HUES64 (cell line): Measurements from ENCODE around the gene EBF3. TPM values are rescaled to one million over a fixed set of nuclear protein-coding genes. Genes with fewer than 3 reads are reported as not detected.

Experiments used
- H3K27ac ChIP-seq: 2 replicates; pipeline ENCODE4 v1.7.0; 2013; ENCODE audit warnings: low read depth, low read length, inconsistent platforms
- H3K27me3 ChIP-seq: 2 replicates; pipeline ENCODE4 v1.6.1; 2013; ENCODE audit warnings: mild to moderate bottlenecking, low read length; ENCODE audit not compliant: insufficient read depth
- H3K36me3 ChIP-seq: 2 replicates; pipeline ENCODE4 v1.6.1; 2013; ENCODE audit warnings: mild to moderate bottlenecking, low read length; ENCODE audit not compliant: insufficient read depth
- H3K4me1 ChIP-seq: 2 replicates; pipeline ENCODE4 v1.6.1; 2013; ENCODE audit warnings: mild to moderate bottlenecking, low read length, moderate library complexity; ENCODE audit not compliant: insufficient read depth
- H3K4me3 ChIP-seq: 2 replicates; pipeline ENCODE4 v1.5.1; 2013; ENCODE audit warnings: mild to moderate bottlenecking, low read length, moderate library complexity
- H3K9ac ChIP-seq: 2 replicates; pipeline ENCODE4 v1.6.1; 2013; ENCODE audit warnings: mild to moderate bottlenecking, low read depth, low read length
- H3K9me3 ChIP-seq: 2 replicates; pipeline ENCODE4 v1.6.1; 2013; ENCODE audit warnings: low read depth, low read length; ENCODE audit not compliant: insufficient read depth
- WGBS: fragments of 150-250, 120-280 bp; methylation state at CpG from one replicate; pipeline ENCODE4 v1.1.7; 2013; ENCODE audit warnings: missing lambda C conversion rate; 5-methylcytosine and 5-hydroxymethylcytosine counted together
- polyA plus RNA-seq, 2 experiments: library from polyadenylated mRNA; stranded (reverse); fragments of 50-300 nt; gene quantifications; one replicate each; pipeline ENCODE4 v1.2.3, GENCODE V29; 2013

Gene EBF3, protein sequence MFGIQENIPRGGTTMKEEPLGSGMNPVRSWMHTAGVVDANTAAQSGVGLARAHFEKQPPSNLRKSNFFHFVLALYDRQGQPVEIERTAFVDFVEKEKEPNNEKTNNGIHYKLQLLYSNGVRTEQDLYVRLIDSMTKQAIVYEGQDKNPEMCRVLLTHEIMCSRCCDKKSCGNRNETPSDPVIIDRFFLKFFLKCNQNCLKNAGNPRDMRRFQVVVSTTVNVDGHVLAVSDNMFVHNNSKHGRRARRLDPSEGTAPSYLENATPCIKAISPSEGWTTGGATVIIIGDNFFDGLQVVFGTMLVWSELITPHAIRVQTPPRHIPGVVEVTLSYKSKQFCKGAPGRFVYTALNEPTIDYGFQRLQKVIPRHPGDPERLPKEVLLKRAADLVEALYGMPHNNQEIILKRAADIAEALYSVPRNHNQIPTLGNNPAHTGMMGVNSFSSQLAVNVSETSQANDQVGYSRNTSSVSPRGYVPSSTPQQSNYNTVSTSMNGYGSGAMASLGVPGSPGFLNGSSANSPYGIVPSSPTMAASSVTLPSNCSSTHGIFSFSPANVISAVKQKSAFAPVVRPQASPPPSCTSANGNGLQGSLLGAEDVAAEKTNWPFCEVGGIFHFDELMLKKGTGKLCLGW
- polyA plus RNA-seq (2013, experiment 1 of 2), result 0.65 TPM
- 1.3 TPM for polyA plus RNA-seq (2013, experiment 2 of 2)

DNA sequence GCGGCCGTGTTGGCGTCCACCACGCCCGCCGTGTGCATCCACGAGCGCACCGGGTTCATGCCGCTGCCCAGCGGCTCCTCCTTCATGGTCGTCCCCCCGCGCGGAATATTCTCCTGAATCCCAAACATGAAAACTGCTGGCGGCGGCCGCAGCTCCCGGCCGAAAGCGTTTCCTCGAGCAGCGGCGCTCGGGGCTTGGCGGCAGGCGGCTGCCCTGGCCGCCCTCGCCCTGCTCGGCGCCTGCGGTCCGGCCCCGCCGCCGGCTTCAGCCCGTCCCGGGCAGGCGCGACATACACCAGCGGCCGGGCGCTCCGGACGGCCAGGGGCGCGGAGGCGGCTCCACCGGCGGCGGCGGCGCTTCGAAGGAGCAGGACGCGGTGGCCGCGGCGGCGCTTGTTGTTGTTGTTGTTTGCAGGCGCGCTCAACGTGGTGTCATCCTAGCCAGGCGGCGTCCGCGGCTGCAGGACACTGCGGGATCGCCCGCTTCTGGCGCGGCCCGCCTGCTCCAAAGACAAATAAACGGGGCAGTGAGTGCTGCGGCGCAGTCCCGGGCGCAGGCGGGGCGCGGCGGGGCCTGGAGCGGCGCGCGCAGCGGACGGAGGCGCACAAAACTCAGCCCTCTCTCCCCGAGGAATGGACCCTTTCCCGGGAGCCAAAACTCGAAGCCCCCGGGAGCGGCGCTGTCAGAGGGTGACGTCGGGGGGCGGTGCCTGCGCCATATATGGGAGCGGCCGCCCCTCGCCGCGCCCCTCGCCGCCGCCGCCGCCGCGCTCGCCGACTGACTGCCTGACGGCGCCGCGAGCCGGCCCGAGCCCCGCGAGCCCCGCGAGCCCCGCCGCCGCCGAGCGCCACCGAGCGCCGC, at the start of gene EBF3:
TSS of gene EBF3 (minus strand) at position 634 of the 861 bp plus-strand sequence. CDS start at position 128, 506 bp downstream.
- WGBS, result under 1% methylated on average over 131 of the region's 131 CpGs

DNA sequence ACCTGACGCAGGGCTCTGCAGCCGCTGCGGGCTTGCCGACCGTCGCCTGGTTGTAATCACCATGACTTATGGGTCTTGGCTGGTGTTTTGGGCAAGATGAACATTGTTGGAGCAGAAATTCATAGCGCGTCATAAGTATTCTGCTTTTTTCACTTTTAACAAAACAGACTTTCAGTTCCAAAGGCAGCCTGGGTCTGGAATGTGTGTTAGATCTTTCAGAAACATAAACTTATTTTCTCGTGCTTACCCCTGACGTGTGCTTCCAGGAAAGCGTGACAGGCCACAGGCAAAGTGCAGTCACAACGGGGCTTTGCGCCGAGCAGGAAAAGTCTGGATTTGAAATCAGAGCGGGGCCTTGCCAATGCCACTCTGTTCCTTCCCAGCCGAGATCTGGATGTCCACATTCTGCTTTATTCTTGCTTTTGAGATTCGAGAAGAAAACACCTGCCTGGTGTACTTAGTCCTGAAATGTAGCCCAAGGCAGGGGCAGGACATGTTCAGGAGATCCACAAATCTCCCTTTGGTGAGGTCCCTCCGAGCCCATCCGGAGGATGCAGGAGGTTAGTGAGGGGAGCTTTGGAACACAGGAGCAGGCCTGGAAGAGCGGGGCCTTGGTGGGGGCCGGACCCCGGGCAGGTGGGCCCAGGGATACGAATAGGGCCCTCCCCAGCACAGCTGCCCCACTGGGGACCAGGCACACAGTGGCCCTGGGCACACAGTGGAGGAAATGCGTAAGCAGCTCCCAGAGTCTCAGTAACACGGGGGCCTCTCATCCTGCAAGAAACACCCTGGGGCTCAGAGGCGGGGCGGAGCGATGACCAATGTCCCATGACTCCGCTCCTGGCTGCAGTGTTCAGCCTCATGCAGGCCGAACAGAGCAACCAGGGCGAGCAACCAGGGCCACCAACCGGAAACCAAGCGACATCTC, 49.5 kb upstream of the EBF3 start:
- Histone ChIP-seq H3K27ac (no peak overlapping the region), H3K27me3 (no peaks in the 10 kb centered on the region), H3K4me3 (no peak overlapping the region), H3K4me1 (no peaks in the 10 kb centered on the region; the same call in 1 of the 2 replicates), H3K9ac (no peak overlapping the region), H3K9me3 (no peaks in the 10 kb centered on the region), H3K36me3 (no peaks in the 10 kb centered on the region)
- WGBS, result 94% methylated on average over 33 of the region's 33 CpGs

More for the DNA sequence above, at the start of gene EBF3:
- Histone ChIP-seq H3K9me3 (no peaks in the 10 kb centered on the region), H3K4me3 (peak within 1 kb of the TSS; percentile 52), H3K9ac (no peak within 1 kb of the TSS), H3K4me1 (peaks cover 31% of the 10 kb centered on the region), H3K27ac (no peak within 1 kb of the TSS), H3K36me3 (no peaks in the 10 kb centered on the region), H3K27me3 (peaks cover 98% of the 10 kb centered on the region)

DNA sequence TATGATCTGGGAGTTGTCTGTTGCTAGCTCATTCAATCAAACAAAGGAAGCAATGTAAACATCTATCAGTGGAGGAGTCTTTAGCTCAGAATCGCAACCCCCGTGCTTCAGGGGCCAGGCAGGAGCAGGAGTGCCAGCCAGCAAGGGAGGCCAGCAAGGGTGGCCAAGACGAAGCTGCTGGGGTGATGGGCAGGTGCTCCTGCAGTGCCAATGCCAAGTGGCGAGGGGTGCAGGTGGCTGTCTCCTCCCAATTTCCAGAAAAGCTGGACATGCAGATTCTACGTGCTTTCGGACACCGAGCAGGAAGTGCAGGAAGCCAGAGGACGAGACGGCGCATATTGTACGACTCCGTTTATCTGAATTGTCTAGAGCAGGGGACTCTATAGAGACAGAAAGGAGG, 48.1 kb upstream of the EBF3 start:
- no peaks in the 10 kb centered on the region for H3K4me1 ChIP-seq
- H3K36me3 ChIP-seq, result no peaks in the 10 kb centered on the region
- 94% methylated on average over 12 of the region's 12 CpGs for WGBS
- no peak overlapping the region for H3K4me3 ChIP-seq
- no peaks in the 10 kb centered on the region for H3K27me3 ChIP-seq
- H3K9ac ChIP-seq, result no peak overlapping the region
- no peak overlapping the region for H3K27ac ChIP-seq
- H3K9me3 ChIP-seq, result no peaks in the 10 kb centered on the region

DNA sequence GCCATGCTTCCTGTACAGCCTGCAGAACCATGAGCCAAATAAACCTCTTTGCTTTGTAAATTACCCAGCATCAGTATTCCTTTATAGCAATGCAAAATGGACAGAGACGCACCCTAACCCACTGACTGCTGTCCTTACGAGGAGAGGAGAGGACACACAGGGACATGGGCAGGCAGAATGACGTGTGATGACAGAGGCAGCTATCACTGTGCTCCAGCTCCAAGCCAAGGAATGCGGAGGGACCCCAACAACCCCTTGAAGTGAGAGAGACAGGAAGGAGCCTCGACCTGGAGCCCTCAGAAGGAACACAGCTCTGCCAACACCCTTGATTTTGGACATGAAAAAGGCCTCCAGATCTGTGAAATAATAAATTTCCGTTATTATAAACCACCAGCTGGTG, 46.6 kb upstream of the EBF3 start:
- 91% methylated on average over 6 of the region's 6 CpGs for WGBS
- no peaks in the 10 kb centered on the region for H3K9me3 ChIP-seq
- no peak overlapping the region for H3K9ac ChIP-seq
- no peak overlapping the region for H3K27ac ChIP-seq
- H3K4me3 ChIP-seq, result no peak overlapping the region
- H3K27me3 ChIP-seq, result no peaks in the 10 kb centered on the region
- H3K36me3 ChIP-seq, result no peaks in the 10 kb centered on the region
- no peaks in the 10 kb centered on the region for H3K4me1 ChIP-seq

DNA sequence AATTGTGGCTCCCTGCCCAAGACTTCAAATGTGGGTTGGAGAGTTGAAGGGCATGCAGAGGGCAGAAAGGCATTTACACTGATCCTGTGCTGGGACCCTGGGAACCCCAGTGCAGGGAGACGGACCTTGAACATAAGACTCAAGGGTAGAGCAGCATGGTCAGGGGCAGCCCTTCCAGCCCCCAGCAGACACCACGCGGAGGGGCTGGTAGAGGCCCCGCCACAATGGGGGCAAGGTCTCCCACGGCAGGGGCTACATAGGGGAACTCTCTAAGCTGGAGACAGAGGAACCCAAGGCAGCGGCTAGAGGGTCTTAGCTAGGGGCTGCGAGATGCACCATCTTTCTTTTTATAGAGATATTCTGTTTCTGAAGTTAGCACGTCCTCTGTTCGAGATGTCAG, 45.2 kb upstream of the EBF3 start:
- Histone ChIP-seq H3K27me3 (no peaks in the 10 kb centered on the region), H3K36me3 (no peaks in the 10 kb centered on the region), H3K9ac (no peak overlapping the region), H3K9me3 (0 out of 2 replicates have a peak, but pooled peaks cover 1% of the 10 kb centered on the region), H3K27ac (no peak overlapping the region), H3K4me3 (no peak overlapping the region), H3K4me1 (no peaks in the 10 kb centered on the region)
- 93% methylated on average over 9 of the region's 9 CpGs for WGBS

DNA sequence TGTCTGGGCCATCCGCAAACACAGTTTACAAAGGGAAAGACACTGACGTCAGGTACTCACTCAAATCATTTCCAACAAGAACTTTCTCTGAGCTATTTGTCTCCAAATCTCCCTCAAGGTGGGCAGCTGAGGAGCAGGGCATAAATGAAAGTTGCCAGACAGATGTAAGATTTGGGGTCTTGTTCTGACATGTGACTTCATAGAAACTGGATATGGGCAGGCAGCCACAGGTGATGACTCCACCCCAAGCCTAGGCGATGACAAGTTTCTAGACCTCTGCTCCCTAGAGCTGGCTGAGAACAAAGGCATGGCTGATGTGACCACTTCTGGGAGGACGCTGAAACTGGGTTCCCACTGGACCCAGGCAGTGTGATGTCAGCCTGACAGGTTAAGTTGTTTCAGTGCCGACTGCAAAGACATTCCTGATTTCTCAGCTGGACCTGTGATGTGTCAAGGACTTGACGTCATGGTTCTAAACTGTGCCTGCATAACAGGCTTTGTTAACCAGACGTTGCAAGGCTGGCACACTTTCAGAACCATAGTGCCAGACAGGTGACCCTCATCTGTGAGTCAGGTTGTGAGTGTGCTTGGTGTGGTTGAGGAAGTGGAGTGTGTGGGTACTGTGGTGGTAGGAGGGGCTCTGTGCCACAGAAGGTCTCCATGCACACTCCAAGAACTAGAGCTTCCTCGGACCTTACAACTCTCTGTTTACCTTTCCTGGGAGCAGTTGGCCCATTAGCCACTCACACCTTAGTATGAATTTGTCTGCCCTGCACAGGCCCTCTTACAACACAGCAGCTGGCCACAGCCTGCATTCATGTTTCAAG, 39.9 kb upstream of the EBF3 start:
- Histone ChIP-seq H3K9me3 (0 out of 2 replicates have a peak, but pooled peaks cover 3% of the 10 kb centered on the region), H3K4me1 (no peaks in the 10 kb centered on the region), H3K4me3 (no peak overlapping the region), H3K27ac (no peak overlapping the region), H3K27me3 (no peaks in the 10 kb centered on the region), H3K9ac (no peak overlapping the region), H3K36me3 (no peaks in the 10 kb centered on the region)
- 87% methylated on average over 8 of the region's 8 CpGs for WGBS

DNA sequence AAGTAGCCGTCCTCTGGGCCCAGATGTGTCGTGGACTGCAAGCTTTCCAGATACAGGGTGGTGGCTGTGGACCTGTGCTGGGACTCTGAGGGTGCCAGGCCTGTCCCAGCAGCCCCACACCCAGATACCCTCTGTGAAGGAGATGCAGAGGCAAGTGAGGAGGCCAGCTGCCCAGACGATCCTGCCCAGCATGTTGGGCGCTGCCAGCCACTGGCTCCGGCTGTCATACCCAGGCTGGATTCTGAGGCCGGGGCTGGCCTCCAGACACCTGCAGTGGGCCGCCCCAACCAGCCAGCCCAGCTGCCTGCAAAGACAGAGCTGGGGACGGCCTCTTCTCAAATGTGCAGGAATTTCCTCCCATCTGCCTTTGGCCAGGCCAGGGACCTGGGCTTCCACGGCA, 39.1 kb upstream of the EBF3 start:
- Histone ChIP-seq H3K36me3 (no peaks in the 10 kb centered on the region), H3K4me1 (no peaks in the 10 kb centered on the region), H3K4me3 (no peak overlapping the region), H3K27me3 (no peaks in the 10 kb centered on the region), H3K9me3 (0 out of 2 replicates have a peak, but pooled peaks cover 3% of the 10 kb centered on the region), H3K27ac (no peak overlapping the region), H3K9ac (no peak overlapping the region)
- 87% methylated on average over 9 of the region's 9 CpGs for WGBS

DNA sequence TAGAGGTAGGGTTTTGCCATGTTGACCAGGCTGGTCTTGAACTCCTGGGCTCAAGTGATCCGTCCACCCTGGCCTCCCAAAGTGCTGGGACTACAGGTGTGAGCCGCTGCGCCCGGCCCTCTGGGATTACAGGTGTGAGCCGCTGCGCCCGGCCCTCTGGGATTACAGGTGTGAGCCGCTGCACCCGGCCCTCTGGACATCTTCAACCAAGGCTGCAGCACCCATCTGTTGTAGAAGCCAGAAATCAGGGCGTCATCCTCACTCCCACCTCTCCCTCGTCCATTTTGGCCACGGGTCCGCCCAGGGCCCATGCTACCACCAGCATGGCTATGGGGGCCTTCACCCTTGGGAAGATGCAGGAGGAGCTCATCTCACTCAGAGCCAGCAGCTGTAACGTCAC, 38.5 kb upstream of the EBF3 start:
- Histone ChIP-seq H3K27me3 (no peaks in the 10 kb centered on the region), H3K4me1 (no peaks in the 10 kb centered on the region), H3K36me3 (no peaks in the 10 kb centered on the region), H3K9ac (no peak overlapping the region), H3K9me3 (0 out of 2 replicates have a peak, but pooled peaks cover 3% of the 10 kb centered on the region), H3K27ac (no peak overlapping the region), H3K4me3 (no peak overlapping the region)
- whole genome bisulfite sequencing, result 94% methylated on average over 14 of the region's 14 CpGs

DNA sequence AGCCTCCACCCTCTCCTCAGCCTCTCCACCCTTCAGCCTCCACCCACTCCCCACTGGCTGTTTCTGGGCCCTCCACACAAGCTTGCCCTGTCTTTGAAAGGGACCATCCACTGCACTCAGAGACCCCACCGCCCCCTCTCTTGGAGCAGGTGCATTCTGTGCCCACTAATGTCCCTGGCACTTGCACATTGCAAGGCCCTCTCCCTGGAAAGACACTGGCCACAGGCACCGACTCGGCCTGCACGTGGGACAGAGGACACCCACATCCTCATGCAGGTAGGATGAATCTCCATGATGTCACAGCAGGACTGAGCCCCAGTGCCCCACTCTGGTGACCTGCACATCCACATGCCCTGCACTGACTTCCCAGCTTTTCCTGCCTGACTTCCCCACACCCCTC, 36.8 kb upstream of the EBF3 start:
- no peaks in the 10 kb centered on the region for H3K4me1 ChIP-seq
- H3K36me3 ChIP-seq, result no peaks in the 10 kb centered on the region
- no peak overlapping the region for H3K27ac ChIP-seq
- H3K9ac ChIP-seq, result no peak overlapping the region
- H3K27me3 ChIP-seq, result no peaks in the 10 kb centered on the region
- 94% methylated on average over 4 of the region's 4 CpGs for WGBS
- H3K9me3 ChIP-seq, result 0 out of 2 replicates have a peak, but pooled peaks cover 3% of the 10 kb centered on the region
- no peak overlapping the region for H3K4me3 ChIP-seq
